HG02678 (cell line): ENCODE measurements around the gene TMEM178B.

ENCODE experiments used
- ATAC-seq: cut with Tn5 transposase; IDR thresholded peaks from one replicate; pipeline ENCODE4 v1.9.1; 2021; ENCODE audit warnings: mild to moderate bottlenecking, moderate library complexity; ENCODE audit not compliant: unreplicated experiment

The TMEM178B gene

GRCh38 chr7:141257597-141257996, 183.7 kb downstream of the TMEM178B start:
- no peak for ATAC-seq

GRCh38 chr7:141258559-141258958, 184.7 kb downstream of the TMEM178B start:
- ATAC-seq: no peak

- no peak for ATAC-seq
Measured at GRCh38 chr7:141262101-141263090, 188.5 kb downstream of the TMEM178B start.

GRCh38 chr7:141263508-141263907, 189.6 kb downstream of the TMEM178B start:
- no peak for ATAC-seq

- ATAC-seq: no peak
Measured at GRCh38 chr7:141263983-141264382, 190.1 kb downstream of the TMEM178B start.

GRCh38 chr7:141264511-141264910, 190.6 kb downstream of the TMEM178B start:
- no peak for ATAC-seq

- ATAC-seq: no peak
Measured at GRCh38 chr7:141265668-141266067, 191.8 kb downstream of the TMEM178B start.

GRCh38 chr7:141268614-141269013, 194.8 kb downstream of the TMEM178B start:
- ATAC-seq: no peak

- ATAC-seq: no peak
Measured at GRCh38 chr7:141271451-141271850, 197.6 kb downstream of the TMEM178B start.

GRCh38 chr7:141272417-141272816, 198.6 kb downstream of the TMEM178B start:
- no peak for ATAC-seq

GRCh38 chr7:141275350-141275749, 201.5 kb downstream of the TMEM178B start:
- no peak for ATAC-seq

- no peak for ATAC-seq
Measured at GRCh38 chr7:141276031-141276430, 202.2 kb downstream of the TMEM178B start.

GRCh38 chr7:141280100-141280499, 206.2 kb downstream of the TMEM178B start:
- no peak for ATAC-seq

- ATAC-seq: no peak
Measured at GRCh38 chr7:141281311-141281710, 207.4 kb downstream of the TMEM178B start.

- no peak for ATAC-seq
Measured at GRCh38 chr7:141286522-141286921, 212.7 kb downstream of the TMEM178B start.

GRCh38 chr7:141287936-141288335, 214.1 kb downstream of the TMEM178B start:
- no peak for ATAC-seq

GRCh38 chr7:141288626-141289025, 214.8 kb downstream of the TMEM178B start:
- ATAC-seq: no peak

- no peak for ATAC-seq
Measured at GRCh38 chr7:141290365-141290764, 216.5 kb downstream of the TMEM178B start.

GRCh38 chr7:141290973-141291372, 217.1 kb downstream of the TMEM178B start:
- no peak for ATAC-seq

GRCh38 chr7:141291541-141291940, 217.7 kb downstream of the TMEM178B start:
- no peak for ATAC-seq

- ATAC-seq: no peak
Measured at GRCh38 chr7:141294143-141294829, 220.4 kb downstream of the TMEM178B start.

GRCh38 chr7:141295367-141295895, 221.6 kb downstream of the TMEM178B start:
- no peak for ATAC-seq
